HCT116 (cell line): ENCODE results near the gene CLIC3.

Experiments used
- CTCF ChIP-seq, 3 experiments: fragments of 200-600 bp in 1 of 3; sonication (generic) in 1 of 3; IDR thresholded peaks in 2 of 3; conservative IDR thresholded peaks in 1 of 3; 2 replicates each; pipeline ENCODE4 v1.5.1; 2012 to 2017; ENCODE audit warnings: low read depth in 2 of 3, low read length in 2 of 3, antibody characterized with exemption in 1 of 3, borderline replicate concordance in 1 of 3, control low read depth in 1 of 3, mild to moderate bottlenecking in 1 of 3, mixed read lengths in 1 of 3, mixed run types in 1 of 3, moderate library complexity in 1 of 3; ENCODE audit not compliant: insufficient read depth in 1 of 3
- JUND ChIP-seq: IDR thresholded peaks from 2 replicates; pipeline ENCODE4 v1.6.1; 2012
- SRF ChIP-seq: IDR thresholded peaks from 2 replicates; pipeline ENCODE4 v1.6.1; 2012; ENCODE audit warnings: low read depth

DNA sequence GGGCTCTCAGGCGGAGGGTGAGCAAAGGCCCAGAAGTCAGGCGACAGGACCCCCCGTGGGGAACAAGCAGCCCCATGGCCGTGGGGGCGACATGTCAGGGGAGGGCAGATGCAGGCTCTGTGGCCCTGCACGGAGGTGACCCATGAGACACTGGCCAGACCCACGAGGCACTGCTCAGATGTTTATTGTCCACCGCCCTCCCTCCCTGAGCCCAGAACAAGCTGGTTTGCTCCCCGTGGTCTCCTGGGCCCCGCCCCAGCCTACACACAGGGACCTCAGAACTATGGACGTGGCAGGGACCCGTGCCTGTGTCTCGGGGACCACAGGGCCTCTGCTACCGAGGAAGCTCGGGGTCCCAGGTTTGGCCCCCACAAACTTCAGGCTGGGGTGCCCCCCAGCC, 33.6 kb upstream of the CLIC3 start:
- TF ChIP-seq CTCF (IDR thresholded peaks at IDR 0.05 in 2 of 3, conservative IDR thresholded peaks at IDR 0.05 in 1 of 3; ENCODE audit: borderline replicate concordance in 1 of 3, insufficient read depth in 1 of 3, low read depth in 2 of 3, low read length in 2 of 3): no peak
- TF ChIP-seq SRF: no peak
- no peak for TF ChIP-seq JUND
